Measurements from ENCODE around the gene SYT12. TPM values are rescaled to one million over a fixed set of nuclear protein-coding genes. Genes with fewer than 3 reads are reported as not detected.

The SYT12 gene
- total and polyA plus RNA-seq, 2 of the 8 experiments (the other 6 are each of a cell fraction or from before 2014, with no cell fraction given), result 1.4 to 3.3 TPM

GRCh38 chr11:67058506-67058905 lies 35.6 kb downstream of the SYT12 start:
- Histone ChIP-seq H3K18ac (ENCODE audit: extremely low read depth, low read length) (no peak overlapping the region), H4K20me1 (replicated peaks in 1 of 2; ENCODE audit: control insufficient read depth in 1 of 2, insufficient read depth in 2 of 2, low read length in 2 of 2) (no peaks in the 10 kb centered on the region), H3K4me2 (ENCODE audit: insufficient read depth in 1 of 2, low read depth in 2 of 2, low read length in 2 of 2) (no peak overlapping the region), H3K9ac (replicated peaks in 1 of 4; ENCODE audit: extremely low read depth in 1 of 4, low read depth in 3 of 4, low read length in 3 of 4) (no peak overlapping the region), H4K91ac (replicated peaks; ENCODE audit: insufficient read length, low read length) (no peak overlapping the region), H3K27me3 (replicated peaks in 1 of 4; ENCODE audit: control insufficient read depth in 3 of 4, extremely low read depth in 1 of 4, insufficient read depth in 3 of 4, low read length in 3 of 4) (peaks cover 0 to 13% (median 6%) of the 10 kb centered on the region in 4 experiments; a peak in 5 of 7 replicates), H3K23ac (ENCODE audit: insufficient read length) (no peak overlapping the region), H3K36me3 (ENCODE audit: control insufficient read depth in 2 of 4, insufficient read depth in 4 of 4, low read length in 3 of 4) (no peaks in the 10 kb centered on the region), H3K79me2 (ENCODE audit: control insufficient read depth in 1 of 2, insufficient read depth in 2 of 2, low read length in 2 of 2) (no peaks in the 10 kb centered on the region), H4K5ac (ENCODE audit: insufficient read length, low read depth, low read length) (no peak overlapping the region), H4K8ac (ENCODE audit: extremely low read depth, insufficient read depth, low read length) (no peak overlapping the region), H3K23me2 (ENCODE audit: low read depth, low read length) (peaks cover 6% of the 10 kb centered on the region; the same call in 1 of the 2 replicates), H3K4ac (replicated peaks; ENCODE audit: insufficient read length, low read depth, low read length) (no peak overlapping the region), H2BK12ac (ENCODE audit: low read depth, low read length) (no peak overlapping the region), H2AFZ (ENCODE audit: low read length) (no peak overlapping the region), H3K79me1 (ENCODE audit: low read depth, low read length) (no peaks in the 10 kb centered on the region), H2BK5ac (ENCODE audit: low read depth, low read length) (no peak overlapping the region), H2AK5ac (ENCODE audit: low read depth, low read length) (0 out of 2 replicates have a peak overlapping the region, but pooled peaks have one; percentile 45), H3K56ac (replicated peaks; ENCODE audit: insufficient read length, low read depth, low read length) (no peak overlapping the region), H2BK15ac (ENCODE audit: low read length) (no peak overlapping the region), H2BK120ac (replicated peaks; ENCODE audit: low read depth, low read length) (no peak overlapping the region), H3K4me1 (replicated peaks in 1 of 4; ENCODE audit: control insufficient read depth in 3 of 4, insufficient read depth in 4 of 4, low read length in 3 of 4) (peaks cover 4 to 25% (median 15%) of the 10 kb centered on the region in 4 experiments), H2BK20ac (ENCODE audit: low read length) (no peak overlapping the region), H3K27ac (ENCODE audit: low read depth, low read length) (no peak overlapping the region), H3K9me3 (ENCODE audit: insufficient read depth in 2 of 2, low read depth in 1 of 2, low read length in 1 of 2) (no peaks in the 10 kb centered on the region), H3K14ac (ENCODE audit: insufficient read length) (no peak overlapping the region), H3K4me3 (ENCODE audit: extremely low read depth in 1 of 4, insufficient read depth in 2 of 4, low read depth in 3 of 4, low read length in 4 of 4) (no peak overlapping the region)
- FAIRE-seq (no peak), DNase-seq (ENCODE audit: low read depth in 1 of 2, low spot score in 2 of 2) (no peak)
- WGBS, 2 experiments (ENCODE audit: extremely low coverage in 1 of 2, insufficient coverage in 1 of 2, insufficient read length in 1 of 2, insufficient replicate concordance in 2 of 2, low coverage in 1 of 2, low lambda C conversion rate in 2 of 2, missing lambda C conversion rate in 1 of 2), result 89% methylated on average over 8 of the region's 8 CpGs; no CpG with 5 or more reads in 1 of the 2 experiments
- ChIA-PET CTCF (ENCODE audit: partially characterized antibody) (no interaction called here), POLR2A (ENCODE audit: partially characterized antibody) (interaction anchor here (0.7 kb wide), 1 partner anchor 12 kb away, joined by 3 read pairs; no protein-coding TSS in a partner anchor)
- no peak for TF ChIP-seq MAFK (IDR thresholded peaks at IDR 0.05; ENCODE audit: low read depth, low read length)
- TF ChIP-seq SAP30 (IDR thresholded peaks at IDR 0.05; ENCODE audit: insufficient read depth, insufficient replicate concordance, low read length), result no peak
- TF ChIP-seq KDM4A (IDR thresholded peaks at IDR 0.05; ENCODE audit: low read depth, low read length, severe bottlenecking), result no peak
- no peak for TF ChIP-seq YY1 (IDR thresholded peaks at IDR 0.05; ENCODE audit: low read depth, low read length)
- no peak for TF ChIP-seq CBX8 (IDR thresholded peaks at IDR 0.05; ENCODE audit: borderline replicate concordance, low read depth, low read length)
- no peak for TF ChIP-seq TAF7 (optimal IDR thresholded peaks at IDR 0.05; ENCODE audit: borderline replicate concordance, low read depth, low read length)
- TF ChIP-seq SIN3A (conservative IDR thresholded peaks at IDR 0.05 in 1 of 2, IDR thresholded peaks at IDR 0.05 in 1 of 2; ENCODE audit: low read depth in 1 of 2, low read length in 2 of 2), result no peak
- no peak for TF ChIP-seq HDAC2 (IDR thresholded peaks at IDR 0.05; ENCODE audit: borderline replicate concordance in 1 of 2, low read depth in 2 of 2, low read length in 2 of 2)
- TF ChIP-seq POU5F1 (IDR thresholded peaks at IDR 0.05; ENCODE audit: low read depth, low read length), result no peak
